HUDEP-2 (cell line): ENCODE results near the gene GTF3C4.

ENCODE experiments used
- DNase-seq, 76 experiments: peaks; one replicate each; lab custom pipeline; 2025; ENCODE audit not compliant: unreplicated experiment in 76 of 76; lab: John Stamatoyannopoulos, UW

Gene GTF3C4

DNA sequence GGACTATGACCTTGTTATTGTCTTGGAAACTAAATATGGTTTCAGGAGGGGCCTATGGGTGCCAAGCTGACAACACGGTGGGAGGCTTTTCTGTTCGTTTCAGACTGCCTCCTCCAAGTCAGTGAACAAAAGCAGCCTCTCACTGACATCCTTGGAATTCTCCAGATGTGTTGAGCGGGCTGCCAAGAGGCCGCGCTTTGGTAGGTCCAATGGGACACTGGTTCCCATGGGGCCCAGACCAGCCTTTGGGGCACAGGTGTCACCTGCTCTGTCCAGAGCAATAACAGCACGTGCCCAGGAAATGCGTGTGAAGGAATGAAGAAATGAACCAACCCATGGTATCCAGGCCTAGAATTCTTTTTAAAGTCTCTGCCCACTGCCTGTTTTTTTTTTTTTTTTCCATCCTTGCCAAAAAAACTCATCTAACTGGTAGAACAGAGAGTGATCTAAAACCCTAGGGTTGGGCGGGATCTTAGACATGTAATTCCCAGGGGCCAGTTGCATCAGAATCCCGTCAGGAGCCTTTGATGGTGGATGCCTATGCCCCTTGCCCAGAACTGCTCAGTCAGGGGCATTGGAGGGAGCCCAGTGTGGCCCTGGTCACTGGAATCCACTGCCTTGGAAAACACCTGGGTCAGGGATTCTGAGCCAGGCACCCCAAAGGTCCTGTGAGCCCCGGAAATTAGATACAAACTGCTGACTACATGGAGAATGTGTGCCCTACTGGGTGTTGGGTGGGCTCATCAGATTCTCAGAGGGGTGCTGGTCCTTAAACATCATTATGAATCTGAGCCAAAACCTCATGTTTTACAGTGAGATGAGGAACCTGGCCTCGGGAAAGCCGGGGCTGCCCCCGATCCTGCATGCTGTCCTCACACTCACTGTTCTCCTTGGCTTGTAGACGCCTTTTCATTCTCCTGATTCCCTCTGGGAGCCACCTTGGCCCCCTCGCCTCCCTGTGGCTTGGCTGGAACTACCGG, 60.1 kb downstream of the GTF3C4 start:
- no peak for DNase-seq

DNA sequence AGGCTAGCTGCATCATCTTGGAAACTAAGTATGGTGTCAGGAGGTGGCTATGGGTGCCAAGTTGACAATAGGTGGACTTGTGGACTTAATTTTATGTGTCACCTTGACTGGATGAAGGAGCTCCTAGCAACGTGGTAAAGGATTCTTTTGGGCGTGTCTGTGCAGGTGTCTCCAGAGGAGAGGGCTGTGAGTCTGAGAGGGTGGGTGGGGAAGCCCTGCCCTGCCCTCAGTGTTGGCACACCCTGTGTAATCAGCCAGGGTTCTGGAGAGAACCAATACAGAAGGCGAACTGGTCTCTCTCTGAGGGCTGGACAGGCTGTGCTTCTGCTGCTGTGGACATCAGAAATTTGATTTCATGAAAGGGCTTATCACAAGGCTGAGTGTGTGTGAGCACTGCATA, 61.0 kb downstream of the GTF3C4 start:
- DNase-seq = no peak

- DNase-seq = no peak
Observed at GRCh38 chr9:132732326-132733259, 62.3 kb downstream of the GTF3C4 start.

DNA sequence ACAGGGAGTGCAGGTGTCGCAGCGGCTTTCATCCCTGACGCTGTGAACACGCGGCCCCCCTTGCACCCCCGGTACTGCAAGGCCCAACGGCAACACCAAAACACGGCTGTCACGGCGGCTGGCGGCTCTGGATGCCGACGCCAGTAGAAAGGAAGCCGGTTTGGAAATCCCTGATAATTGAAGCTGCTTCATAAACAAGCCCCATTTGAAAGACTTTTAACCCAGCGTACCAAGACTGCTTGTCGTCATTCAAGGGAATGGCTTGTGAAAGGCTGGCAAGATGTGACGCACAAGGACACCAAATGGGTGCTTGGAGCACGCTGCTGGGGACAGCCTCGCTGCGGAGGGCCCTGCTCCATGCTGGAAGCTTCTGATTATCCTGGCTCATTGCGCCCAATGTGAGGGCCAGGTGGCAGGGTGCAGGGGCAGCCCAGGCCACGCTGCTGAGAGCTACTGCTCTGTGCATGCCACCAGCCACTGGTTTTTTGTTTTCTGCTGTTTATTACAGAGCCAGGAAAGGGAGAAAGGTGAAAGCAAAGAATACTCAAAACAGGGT, 63.1 kb downstream of the GTF3C4 start:
- DNase-seq = no peak

DNA sequence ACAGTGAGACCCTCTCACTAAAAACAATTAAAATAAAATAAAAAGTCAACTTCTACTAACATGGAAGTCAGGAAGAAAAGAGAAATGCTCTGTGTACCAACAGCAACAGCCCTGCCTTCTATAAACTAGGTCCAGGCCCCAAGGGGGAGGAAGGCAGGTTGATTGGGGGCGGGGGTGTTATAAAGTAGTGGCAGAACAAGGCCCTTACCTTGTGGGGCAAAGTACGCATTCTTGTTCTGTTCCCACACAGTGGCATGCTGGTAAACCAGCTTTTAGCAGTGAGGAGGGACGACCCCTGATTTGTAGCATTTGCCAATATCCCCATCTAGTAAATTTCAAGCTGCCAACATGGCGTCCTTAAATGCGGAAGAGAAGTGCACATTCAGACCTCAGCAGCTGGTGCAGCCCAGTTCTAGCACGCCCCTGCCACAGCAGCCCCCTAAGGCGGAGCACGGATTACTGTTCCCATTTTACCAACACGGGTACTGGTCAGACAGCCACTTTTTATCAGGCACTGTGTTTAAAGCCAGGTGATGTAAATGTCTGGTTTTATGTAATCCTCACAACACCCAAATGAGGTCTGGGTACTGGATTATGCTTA, 69.5 kb downstream of the GTF3C4 start:
- no peak for DNase-seq

- no peak for DNase-seq
Observed at GRCh38 chr9:132740526-132741309, 70.5 kb downstream of the GTF3C4 start.

DNA sequence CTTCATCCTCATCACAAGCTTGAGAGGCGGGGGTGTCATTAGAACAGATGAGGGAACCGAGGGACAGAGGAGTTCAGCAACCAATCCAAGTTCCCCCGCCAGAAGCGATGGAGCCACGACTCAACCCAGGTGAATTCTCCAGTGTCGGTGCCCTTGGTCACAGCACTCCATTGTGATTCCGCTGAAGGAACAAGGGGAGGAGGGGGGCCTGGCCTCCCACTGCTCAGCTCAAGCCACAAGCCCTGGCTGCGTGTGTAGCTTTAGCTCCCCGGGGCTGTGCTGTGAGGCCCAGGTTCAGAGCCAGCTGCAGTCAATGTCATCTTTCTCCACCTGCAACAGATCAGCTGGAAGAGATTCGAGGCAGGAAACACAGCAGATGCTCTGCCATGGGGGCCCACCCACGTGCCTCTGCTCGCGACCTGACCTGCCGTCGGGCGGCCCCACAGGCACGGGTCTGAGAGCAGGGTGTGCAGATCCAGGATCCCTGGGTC, 72.6 kb downstream of the GTF3C4 start:
- DNase-seq = no peak

DNA sequence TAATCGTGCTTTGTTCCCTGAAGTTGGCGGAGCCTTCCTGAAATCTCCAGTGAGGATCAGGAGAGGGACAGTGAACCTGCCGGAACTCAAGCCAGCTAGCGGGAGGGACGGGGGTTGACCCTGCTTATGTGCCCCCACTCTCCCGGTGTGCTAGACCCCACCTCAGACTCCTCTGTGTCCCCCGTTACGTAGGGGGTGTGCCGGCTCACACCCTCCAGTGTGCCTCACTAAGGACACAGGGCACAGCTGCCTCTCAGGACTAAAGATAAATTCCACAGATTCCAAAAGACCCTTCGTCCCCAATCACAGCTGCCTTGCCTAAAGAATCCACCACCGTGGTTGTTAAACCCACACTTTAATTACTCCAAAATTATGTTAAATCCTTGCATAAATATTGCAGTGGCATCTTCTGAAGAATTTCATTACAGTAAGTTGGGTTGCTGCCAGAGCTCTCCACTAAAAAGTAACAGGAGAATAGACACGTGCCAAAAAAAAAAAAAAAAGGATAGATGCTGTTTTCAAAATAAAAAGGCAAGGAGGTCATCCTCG, 73.7 kb downstream of the GTF3C4 start:
- DNase-seq = no peak
